ENCODE data around the gene KLK14.

Gene KLK14

GRCh38 chr19:51036519-51036918, 46.2 kb downstream of the KLK14 start:
- no peak overlapping the region for H3K4me3 ChIP-seq (ENCODE audit: low read depth, low read length)
- DNase-seq (ENCODE audit: low read depth): no peak
- TF ChIP-seq CTCF (IDR thresholded peaks at IDR 0.05; ENCODE audit: insufficient read depth, low read depth, low read length, missing control alignments): no peak

GRCh38 chr19:51034704-51035103, 48.0 kb downstream of the KLK14 start, which contains the start of gene KLK12:
Gene KLK12 (minus strand): TSS chr19:51035002. CDS start chr19:51034621, 381 bp downstream.
- no peak for TF ChIP-seq CTCF (IDR thresholded peaks at IDR 0.05; ENCODE audit: insufficient read depth, low read depth, low read length, missing control alignments)
- no peak for DNase-seq (ENCODE audit: low read depth)
- H3K4me3 ChIP-seq (ENCODE audit: low read depth, low read length): no peak within 1 kb of the TSS

- no peak for TF ChIP-seq CTCF (IDR thresholded peaks at IDR 0.05; ENCODE audit: insufficient read depth, low read depth, low read length, missing control alignments)
- no peak overlapping the region for H3K4me3 ChIP-seq (ENCODE audit: low read depth, low read length)
- no peak for DNase-seq (ENCODE audit: low read depth)
Observed at GRCh38 chr19:51031880-51032225, 50.8 kb downstream of the KLK14 start.

- H3K4me3 ChIP-seq (ENCODE audit: low read depth, low read length): no peak overlapping the region
- no peak for DNase-seq (ENCODE audit: low read depth)
- TF ChIP-seq CTCF (IDR thresholded peaks at IDR 0.05; ENCODE audit: insufficient read depth, low read depth, low read length, missing control alignments): no peak
Observed at GRCh38 chr19:51031220-51031879, 51.3 kb downstream of the KLK14 start.

- TF ChIP-seq CTCF (IDR thresholded peaks at IDR 0.05; ENCODE audit: insufficient read depth, low read depth, low read length, missing control alignments): no peak
- no peak overlapping the region for H3K4me3 ChIP-seq (ENCODE audit: low read depth, low read length)
- DNase-seq (ENCODE audit: low read depth): no peak
Observed at GRCh38 chr19:51030631-51031030, 52.1 kb downstream of the KLK14 start.

- no peak for TF ChIP-seq CTCF (IDR thresholded peaks at IDR 0.05; ENCODE audit: insufficient read depth, low read depth, low read length, missing control alignments)
- peak; percentile 11 for DNase-seq (ENCODE audit: low read depth)
- H3K4me3 ChIP-seq (ENCODE audit: low read depth, low read length): no peak overlapping the region
Observed at GRCh38 chr19:51029718-51030117, 53.0 kb downstream of the KLK14 start.
